ENCODE results near the gene TMEM201.

TMEM201 gene

GRCh38 chr1:9653491-9654050 is 64.9 kb downstream of the TMEM201 start:
- DNase-seq (ENCODE audit: low spot score) = peak; percentile 53

GRCh38 chr1:9654051-9654833 is 65.5 kb downstream of the TMEM201 start:
- peak; percentile 40 for DNase-seq (ENCODE audit: low spot score)

- DNase-seq (ENCODE audit: low spot score) = peak; percentile 77
These were observed 66.4 kb downstream of the TMEM201 start for GRCh38 chr1:9654834-9655723.

GRCh38 chr1:9655836-9656235 is 67.1 kb downstream of the TMEM201 start:
- no peak for DNase-seq (ENCODE audit: low spot score)

- no peak for DNase-seq (ENCODE audit: low spot score)
These were observed 68.9 kb downstream of the TMEM201 start for GRCh38 chr1:9657521-9658032.

GRCh38 chr1:9658199-9658598 is 69.5 kb downstream of the TMEM201 start:
- no peak for DNase-seq (ENCODE audit: low spot score)

- DNase-seq (ENCODE audit: low spot score) = no peak
These were observed 70.6 kb downstream of the TMEM201 start for GRCh38 chr1:9659328-9659727.

GRCh38 chr1:9663257-9663656 is 74.5 kb downstream of the TMEM201 start:
- no peak for DNase-seq (ENCODE audit: low spot score)
